WTC11 (cell line): Measurements from ENCODE around the gene SAP30L. TPM values are rescaled to one million over a fixed set of nuclear protein-coding genes. Genes with fewer than 3 reads are reported as not detected.

Experiments used
- ATAC-seq: fragments of 200-7000 bp; cut with Tn5 transposase; 2 replicates; pipeline ENCODE4 v1.10.0; 2021; ENCODE audit warnings: mild to moderate bottlenecking, moderate library complexity
- CTCF ChIA-PET: fragments of 300-600 bp; sonication (Branson Sonifier 250); formaldehyde crosslinking; loops from one replicate; lab custom pipeline; 2021; ENCODE audit warnings: antibody characterized with exemption; lab: Charles Lee
- POLR2A ChIA-PET: fragments of 350-600 bp; sonication (Branson Sonifier 250); formaldehyde crosslinking; loops from one replicate; lab custom pipeline; 2021; ENCODE audit warnings: antibody characterized with exemption; lab: Charles Lee
- DNase-seq: peaks from one replicate; pipeline ENCODE4 v3.0.0; 2021; ENCODE audit warnings: low spot score
- H3K27ac Mint-ChIP-seq: 2 replicates; pipeline ENCODE4 v1.8.0; 2021; ENCODE audit warnings: mixed read lengths
- H3K27me3 Mint-ChIP-seq: 2 replicates; pipeline ENCODE4 v1.8.0; 2021; ENCODE audit warnings: low read depth, mild to moderate bottlenecking, moderate library complexity, mixed read lengths
- H3K36me3 Mint-ChIP-seq: 2 replicates; pipeline ENCODE4 v1.8.0; 2021; ENCODE audit warnings: mixed read lengths
- H3K4me1 Mint-ChIP-seq: 2 replicates; pipeline ENCODE4 v1.8.0; 2022; ENCODE audit warnings: mixed read lengths
- H3K4me3 Mint-ChIP-seq: 2 replicates; pipeline ENCODE4 v1.8.0; 2021; ENCODE audit warnings: mild to moderate bottlenecking, moderate library complexity, mixed read lengths
- H3K9me3 Mint-ChIP-seq: 2 replicates; pipeline ENCODE4 v1.8.0; 2021; ENCODE audit warnings: mixed read lengths
- ATF2 ChIP-seq: sonication (generic); formaldehyde crosslinking; IDR thresholded peaks from 2 replicates; pipeline ENCODE4 v1.8.1; 2022; ENCODE audit warnings: low read depth, missing genetic modification reagents, borderline replicate concordance
- CTCF ChIP-seq: fragments of 200-600 bp; IDR thresholded peaks from 2 replicates; pipeline ENCODE4 v1.8.0; 2022; ENCODE audit warnings: antibody characterized with exemption
- FOXK1 ChIP-seq: sonication (generic); formaldehyde crosslinking; IDR thresholded peaks from 2 replicates; pipeline ENCODE4 v1.8.0; 2022; ENCODE audit warnings: mild to moderate bottlenecking, moderate library complexity, missing genetic modification reagents
- IRF2 ChIP-seq: sonication (generic); formaldehyde crosslinking; IDR thresholded peaks from 2 replicates; pipeline ENCODE4 v1.8.0; 2022; ENCODE audit warnings: low read depth, missing genetic modification reagents, borderline replicate concordance
- MXD4 ChIP-seq: fragments of 250-450 bp; sonication (Bioruptor Pico); IDR thresholded peaks from 2 replicates; pipeline ENCODE4 v1.8.0; 2021; ENCODE audit warnings: mild to moderate bottlenecking, moderate library complexity, borderline replicate concordance
- PREB ChIP-seq: sonication (generic); formaldehyde crosslinking; IDR thresholded peaks from 2 replicates; pipeline ENCODE4 v1.8.1; 2022; ENCODE audit warnings: mild to moderate bottlenecking, missing genetic modification reagents, moderate library complexity, borderline replicate concordance
- USF2 ChIP-seq: sonication (generic); formaldehyde crosslinking; IDR thresholded peaks from 2 replicates; pipeline ENCODE4 v1.8.1; 2023; ENCODE audit warnings: mild to moderate bottlenecking, missing genetic modification reagents, moderate library complexity
- ZBTB43 ChIP-seq: sonication (generic); formaldehyde crosslinking; IDR thresholded peaks from 2 replicates; pipeline ENCODE4 v1.8.1; 2023; ENCODE audit warnings: mild to moderate bottlenecking, missing genetic modification reagents
- ZNF512 ChIP-seq: sonication (generic); formaldehyde crosslinking; IDR thresholded peaks from 2 replicates; pipeline ENCODE4 v1.8.1; 2022; ENCODE audit warnings: missing genetic modification reagents, borderline replicate concordance
- ZNF532 ChIP-seq: fragments of 250-450 bp; sonication (Bioruptor Pico); IDR thresholded peaks from 2 replicates; pipeline ENCODE4 v1.9.0; 2021; ENCODE audit warnings: mild to moderate bottlenecking, borderline replicate concordance
- ZSCAN18 ChIP-seq: fragments of 250-450 bp; sonication (Bioruptor Pico); IDR thresholded peaks from 2 replicates; pipeline ENCODE4 v2.1.2; 2022; ENCODE audit warnings: mild to moderate bottlenecking, moderate library complexity
- total RNA-seq: library from RNA; stranded (reverse); gene quantifications from 3 replicates; pipeline ENCODE4 v1.2.3, GENCODE V29; 2021

Gene SAP30L
- total RNA-seq, 1 experiment from 2014 or later: 33.5 TPM

GRCh38 chr5:154419236-154419635 is 26.6 kb upstream of the SAP30L start (continued):
- TF ChIP-seq ZNF512 (CRISPR knock-in tag) (no peak), ZSCAN18 (CRISPR knock-in tag) (no peak), ATF2 (CRISPR knock-in tag) (no peak), MXD4 (CRISPR knock-in tag) (no peak), IRF2 (no peak), ZNF532 (CRISPR knock-in tag) (no peak), USF2 (CRISPR knock-in tag) (no peak), PREB (CRISPR knock-in tag) (no peak), ZBTB43 (CRISPR knock-in tag) (no peak)

- ATAC-seq (peak; percentile 86), DNase-seq (peak; percentile 65)
- Mint-ChIP-seq H3K36me3 (peaks cover 3% of the 10 kb centered on the region; the same call in 1 of the 2 replicates), H3K27ac (no peak overlapping the region), H3K4me1 (peaks cover 11% of the 10 kb centered on the region), H3K9me3 (peaks cover 11% of the 10 kb centered on the region), H3K27me3 (no peaks in the 10 kb centered on the region), H3K4me3 (no peak overlapping the region)
- TF ChIP-seq FOXK1 (CRISPR knock-in tag): no peak
- TF ChIP-seq CTCF: peak; percentile 48; the same call in 1 of the 2 replicates
- CTCF ChIA-PET: interaction anchor here (0.6 to 2.6 kb wide), 26 partner anchors 10 to 552 kb away, joined by 3 to 20 read pairs (median 4); partner anchors contain the start of genes FAM114A2 and MFAP3
- POLR2A ChIA-PET: no interaction called here
These were observed 23.9 kb upstream of the SAP30L start for GRCh38 chr5:154421868-154422267.
